GM10266 (cell line): Measurements from ENCODE around the gene RTKN2.

ENCODE experiments used
- DNase-seq: peaks from one replicate; pipeline ENCODE4 v3.0.0; 2012; ENCODE audit errors: extremely low spot score
- TF ChIP-seq, protein P1 (sequence below): IDR thresholded peaks from 2 replicates; pipeline ENCODE4 v1.5.1; 2012; ENCODE audit warnings: mild to moderate bottlenecking, low read depth; ENCODE audit not compliant: control insufficient read depth, insufficient read depth; ENCODE audit errors: missing control alignments

Gene RTKN2

DNA sequence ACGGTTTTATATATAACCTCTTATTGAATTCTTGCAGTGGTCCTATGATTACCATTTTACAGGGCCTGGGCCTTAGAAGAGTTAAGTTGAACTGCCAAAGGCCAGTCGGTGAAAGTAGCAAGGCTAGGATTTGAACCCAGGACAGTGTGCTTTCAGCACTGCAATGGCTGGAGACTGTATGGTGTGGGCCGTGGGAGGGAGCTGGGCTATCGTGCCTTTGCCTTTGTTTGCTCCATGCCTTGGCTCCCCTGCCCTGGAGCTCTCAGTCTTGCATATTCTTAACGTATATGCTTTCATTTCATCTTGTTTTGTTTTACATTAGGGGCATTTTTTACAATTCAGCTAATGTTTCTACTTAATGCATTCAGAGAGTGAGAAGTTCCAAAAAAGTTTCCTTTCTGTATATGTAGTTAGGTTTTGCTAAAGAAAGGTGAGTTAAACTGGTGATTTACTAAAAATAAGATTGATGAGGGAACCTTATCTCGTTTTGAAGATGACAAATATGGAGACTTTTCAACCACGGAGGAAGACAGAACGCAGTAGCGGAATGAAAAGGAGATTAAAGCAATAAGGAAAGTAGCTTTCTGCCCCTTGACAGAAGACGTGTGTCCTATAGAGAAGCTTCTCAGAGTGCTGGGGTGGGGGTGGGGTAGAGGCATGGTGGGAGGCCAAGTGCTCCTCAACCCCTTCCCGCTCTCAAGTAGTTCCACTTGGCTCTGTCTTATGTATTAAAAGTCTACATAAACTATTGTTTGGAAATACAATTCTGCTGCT, 82.5 kb downstream of the RTKN2 start:
- TF ChIP-seq, protein P1, sequence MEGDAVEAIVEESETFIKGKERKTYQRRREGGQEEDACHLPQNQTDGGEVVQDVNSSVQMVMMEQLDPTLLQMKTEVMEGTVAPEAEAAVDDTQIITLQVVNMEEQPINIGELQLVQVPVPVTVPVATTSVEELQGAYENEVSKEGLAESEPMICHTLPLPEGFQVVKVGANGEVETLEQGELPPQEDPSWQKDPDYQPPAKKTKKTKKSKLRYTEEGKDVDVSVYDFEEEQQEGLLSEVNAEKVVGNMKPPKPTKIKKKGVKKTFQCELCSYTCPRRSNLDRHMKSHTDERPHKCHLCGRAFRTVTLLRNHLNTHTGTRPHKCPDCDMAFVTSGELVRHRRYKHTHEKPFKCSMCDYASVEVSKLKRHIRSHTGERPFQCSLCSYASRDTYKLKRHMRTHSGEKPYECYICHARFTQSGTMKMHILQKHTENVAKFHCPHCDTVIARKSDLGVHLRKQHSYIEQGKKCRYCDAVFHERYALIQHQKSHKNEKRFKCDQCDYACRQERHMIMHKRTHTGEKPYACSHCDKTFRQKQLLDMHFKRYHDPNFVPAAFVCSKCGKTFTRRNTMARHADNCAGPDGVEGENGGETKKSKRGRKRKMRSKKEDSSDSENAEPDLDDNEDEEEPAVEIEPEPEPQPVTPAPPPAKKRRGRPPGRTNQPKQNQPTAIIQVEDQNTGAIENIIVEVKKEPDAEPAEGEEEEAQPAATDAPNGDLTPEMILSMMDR = no peak
- peak; percentile 17 for DNase-seq

DNA sequence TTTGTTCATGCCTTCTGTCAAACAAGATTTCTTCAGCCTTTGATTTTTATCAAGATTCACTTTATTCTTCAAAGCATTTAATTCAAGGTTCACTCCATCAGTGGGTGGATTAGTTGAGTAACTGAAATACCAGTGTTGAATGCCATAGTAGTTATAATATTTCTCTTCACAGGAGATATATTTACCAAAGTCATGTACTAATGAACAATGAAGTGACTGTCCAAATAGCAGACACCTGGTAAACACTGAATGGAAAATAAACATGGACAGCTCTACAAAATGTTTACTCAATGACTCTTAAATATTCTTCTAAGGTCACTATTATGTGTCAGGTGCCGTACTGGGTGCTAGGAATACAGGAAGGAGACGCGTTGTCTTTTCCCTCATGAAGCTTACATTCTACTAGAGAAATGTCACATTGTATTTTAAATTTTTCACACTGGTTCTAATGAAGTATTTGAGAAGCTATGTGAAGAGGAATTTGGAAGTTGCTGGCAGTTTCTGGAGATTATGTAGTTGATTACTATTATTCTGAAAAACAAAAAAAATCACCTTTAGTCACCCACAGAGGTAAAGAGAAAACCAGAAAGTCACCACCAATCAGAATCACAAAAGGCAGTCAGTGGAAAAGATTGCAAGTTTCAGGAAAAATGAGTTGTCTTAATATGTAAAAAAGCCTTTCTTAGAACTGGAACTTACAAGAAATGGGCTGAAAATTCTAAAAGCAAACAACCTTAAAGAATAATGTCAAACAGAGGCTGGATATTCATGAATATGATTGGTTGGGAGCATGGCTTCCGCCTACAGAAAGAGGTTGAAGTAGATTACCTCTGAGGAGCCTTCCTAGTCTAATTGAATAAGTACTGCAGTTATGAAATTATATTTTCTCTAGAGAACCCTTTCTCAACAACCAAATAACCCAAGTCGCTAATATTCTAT, 84.5 kb downstream of the RTKN2 start:
- TF ChIP-seq, protein P1 = no peak
- DNase-seq = no peak

DNA sequence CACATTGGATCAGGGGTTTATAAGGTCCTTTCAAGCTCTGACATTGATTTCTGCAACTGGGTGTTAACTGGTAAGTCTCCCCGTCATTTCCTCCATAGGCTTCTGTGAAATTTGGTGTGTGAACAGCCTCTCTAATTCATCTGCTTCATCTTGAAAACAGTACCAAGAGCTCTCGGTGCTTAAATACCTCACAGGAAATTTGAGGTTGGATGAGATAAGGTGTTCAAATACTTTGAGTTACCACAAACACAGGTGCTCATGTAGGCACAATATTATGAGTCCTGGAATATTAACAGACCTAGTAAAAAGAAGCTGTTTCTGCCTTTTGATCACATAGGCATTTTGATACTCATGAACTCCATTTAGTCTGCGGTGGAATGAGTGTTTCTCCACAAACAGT, 85.2 kb downstream of the RTKN2 start:
- TF ChIP-seq, protein P1 = no peak
- peak; percentile 46 for DNase-seq

DNA sequence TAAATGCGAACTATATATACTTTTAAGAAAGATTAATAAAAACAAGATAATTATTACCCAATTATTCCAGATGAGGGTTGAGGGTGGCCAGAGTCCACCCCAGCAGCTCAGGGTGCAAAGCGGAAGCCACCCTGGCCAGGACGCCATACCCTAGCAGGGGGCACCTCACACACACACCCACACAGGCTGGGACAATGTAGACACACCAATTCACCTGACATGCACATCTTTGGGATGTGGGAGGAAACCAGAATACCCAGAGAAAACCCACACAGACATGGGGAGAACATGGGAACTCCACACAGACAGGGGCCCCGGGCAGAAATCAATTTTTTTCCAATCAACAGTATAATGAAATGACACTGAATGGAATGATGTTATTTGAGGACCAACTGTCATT, 86.0 kb downstream of the RTKN2 start:
- DNase-seq = no peak
- TF ChIP-seq, protein P1 = no peak

DNA sequence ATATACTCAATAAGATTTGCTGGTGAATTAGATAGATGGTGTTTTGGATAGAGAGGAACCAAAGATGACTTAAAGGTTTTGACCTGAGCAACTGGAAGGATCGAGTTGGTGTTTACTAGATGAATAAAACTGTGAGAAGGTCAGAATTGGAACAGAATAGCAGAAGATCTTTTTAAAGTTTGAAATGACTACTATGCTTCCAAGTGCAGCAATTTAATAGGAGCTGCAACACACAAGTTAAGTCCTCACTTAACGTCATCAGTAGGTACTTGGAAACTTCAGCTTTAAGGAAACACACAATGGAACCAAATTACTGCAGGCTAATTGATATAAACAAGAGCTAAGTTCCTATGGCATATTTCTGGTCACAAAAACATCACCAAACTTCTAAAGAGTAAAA, 86.5 kb downstream of the RTKN2 start:
- TF ChIP-seq, protein P1 = no peak
- DNase-seq = no peak

DNA sequence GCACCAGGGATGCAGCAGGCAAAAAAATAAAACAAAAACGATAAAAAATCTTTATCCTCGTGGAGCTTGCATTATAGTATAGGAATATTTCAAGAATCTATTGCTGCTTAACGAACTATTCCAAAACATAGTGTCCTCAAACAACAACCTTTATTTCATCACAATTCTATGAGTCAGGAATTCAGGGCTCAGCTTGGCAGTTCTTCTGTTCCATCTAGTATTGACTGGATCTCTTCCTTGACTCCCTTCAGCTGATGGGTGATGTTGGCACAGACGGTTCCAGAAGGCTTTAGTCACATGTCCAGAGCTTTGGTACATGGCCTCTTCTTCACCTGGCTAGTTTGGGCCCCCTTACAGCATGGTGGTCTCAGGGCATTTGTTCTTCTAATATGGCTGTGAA, 88.0 kb downstream of the RTKN2 start:
- TF ChIP-seq, protein P1 = no peak

More for the DNA sequence above, 88.0 kb downstream of the RTKN2 start:
- no peak for DNase-seq
